Body of pancreas (tissue), 4 donors: ENCODE data around the gene GRB10.

ENCODE experiments used
- POLR2A ChIP-seq, 3 donors: fragments of 450-650 bp; IDR thresholded peaks; one replicate each; pipeline ENCODE4 v1.6.1; 2016; ENCODE audit warnings: antibody characterized with exemption in 3 of 3, mild to moderate bottlenecking in 2 of 3
- TF ChIP-seq, protein P1 (sequence below), 7 experiments: fragments of 450-650 bp in 4 of 7; fragments of 200-600 bp in 3 of 7; sonication (generic) in 3 of 7; IDR thresholded peaks; one replicate each; pipeline ENCODE4 v1.5.1; 2016 to 2019; ENCODE audit warnings: antibody characterized with exemption in 7 of 7

DNA sequence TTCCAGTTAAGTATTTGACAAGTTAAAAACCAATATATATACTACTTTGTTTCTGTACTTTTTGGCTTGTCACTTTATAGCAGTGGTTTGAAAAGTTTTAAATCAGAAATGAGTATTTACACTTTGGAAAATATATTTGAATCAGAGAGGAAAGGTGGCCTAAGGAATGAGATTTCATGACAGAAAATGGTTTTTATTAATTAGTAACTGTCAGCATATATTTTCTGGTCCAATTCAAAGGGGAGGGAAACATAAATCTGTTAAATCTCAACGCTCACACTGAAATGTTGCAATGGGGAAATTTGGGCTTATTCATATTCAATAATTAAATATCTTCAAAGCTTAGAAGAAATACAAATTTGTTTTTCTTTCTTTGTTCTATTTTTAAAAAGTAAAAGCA is 100.1 kb downstream of the GRB10 start:
- TF ChIP-seq POLR2A (IDR thresholded peaks at IDR 0.05): no peak
- TF ChIP-seq, protein P1, sequence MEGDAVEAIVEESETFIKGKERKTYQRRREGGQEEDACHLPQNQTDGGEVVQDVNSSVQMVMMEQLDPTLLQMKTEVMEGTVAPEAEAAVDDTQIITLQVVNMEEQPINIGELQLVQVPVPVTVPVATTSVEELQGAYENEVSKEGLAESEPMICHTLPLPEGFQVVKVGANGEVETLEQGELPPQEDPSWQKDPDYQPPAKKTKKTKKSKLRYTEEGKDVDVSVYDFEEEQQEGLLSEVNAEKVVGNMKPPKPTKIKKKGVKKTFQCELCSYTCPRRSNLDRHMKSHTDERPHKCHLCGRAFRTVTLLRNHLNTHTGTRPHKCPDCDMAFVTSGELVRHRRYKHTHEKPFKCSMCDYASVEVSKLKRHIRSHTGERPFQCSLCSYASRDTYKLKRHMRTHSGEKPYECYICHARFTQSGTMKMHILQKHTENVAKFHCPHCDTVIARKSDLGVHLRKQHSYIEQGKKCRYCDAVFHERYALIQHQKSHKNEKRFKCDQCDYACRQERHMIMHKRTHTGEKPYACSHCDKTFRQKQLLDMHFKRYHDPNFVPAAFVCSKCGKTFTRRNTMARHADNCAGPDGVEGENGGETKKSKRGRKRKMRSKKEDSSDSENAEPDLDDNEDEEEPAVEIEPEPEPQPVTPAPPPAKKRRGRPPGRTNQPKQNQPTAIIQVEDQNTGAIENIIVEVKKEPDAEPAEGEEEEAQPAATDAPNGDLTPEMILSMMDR (IDR thresholded peaks at IDR 0.05): no peak
